NCI-H2227 (cell line): ENCODE data around the gene GPR137C.

Experiments
- DNase-seq: peaks from one replicate; lab custom pipeline; 2025; ENCODE audit not compliant: unreplicated experiment; lab: John Stamatoyannopoulos, UW

The GPR137C gene, protein sequence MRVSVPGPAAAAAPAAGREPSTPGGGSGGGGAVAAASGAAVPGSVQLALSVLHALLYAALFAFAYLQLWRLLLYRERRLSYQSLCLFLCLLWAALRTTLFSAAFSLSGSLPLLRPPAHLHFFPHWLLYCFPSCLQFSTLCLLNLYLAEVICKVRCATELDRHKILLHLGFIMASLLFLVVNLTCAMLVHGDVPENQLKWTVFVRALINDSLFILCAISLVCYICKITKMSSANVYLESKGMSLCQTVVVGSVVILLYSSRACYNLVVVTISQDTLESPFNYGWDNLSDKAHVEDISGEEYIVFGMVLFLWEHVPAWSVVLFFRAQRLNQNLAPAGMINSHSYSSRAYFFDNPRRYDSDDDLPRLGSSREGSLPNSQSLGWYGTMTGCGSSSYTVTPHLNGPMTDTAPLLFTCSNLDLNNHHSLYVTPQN

DNA sequence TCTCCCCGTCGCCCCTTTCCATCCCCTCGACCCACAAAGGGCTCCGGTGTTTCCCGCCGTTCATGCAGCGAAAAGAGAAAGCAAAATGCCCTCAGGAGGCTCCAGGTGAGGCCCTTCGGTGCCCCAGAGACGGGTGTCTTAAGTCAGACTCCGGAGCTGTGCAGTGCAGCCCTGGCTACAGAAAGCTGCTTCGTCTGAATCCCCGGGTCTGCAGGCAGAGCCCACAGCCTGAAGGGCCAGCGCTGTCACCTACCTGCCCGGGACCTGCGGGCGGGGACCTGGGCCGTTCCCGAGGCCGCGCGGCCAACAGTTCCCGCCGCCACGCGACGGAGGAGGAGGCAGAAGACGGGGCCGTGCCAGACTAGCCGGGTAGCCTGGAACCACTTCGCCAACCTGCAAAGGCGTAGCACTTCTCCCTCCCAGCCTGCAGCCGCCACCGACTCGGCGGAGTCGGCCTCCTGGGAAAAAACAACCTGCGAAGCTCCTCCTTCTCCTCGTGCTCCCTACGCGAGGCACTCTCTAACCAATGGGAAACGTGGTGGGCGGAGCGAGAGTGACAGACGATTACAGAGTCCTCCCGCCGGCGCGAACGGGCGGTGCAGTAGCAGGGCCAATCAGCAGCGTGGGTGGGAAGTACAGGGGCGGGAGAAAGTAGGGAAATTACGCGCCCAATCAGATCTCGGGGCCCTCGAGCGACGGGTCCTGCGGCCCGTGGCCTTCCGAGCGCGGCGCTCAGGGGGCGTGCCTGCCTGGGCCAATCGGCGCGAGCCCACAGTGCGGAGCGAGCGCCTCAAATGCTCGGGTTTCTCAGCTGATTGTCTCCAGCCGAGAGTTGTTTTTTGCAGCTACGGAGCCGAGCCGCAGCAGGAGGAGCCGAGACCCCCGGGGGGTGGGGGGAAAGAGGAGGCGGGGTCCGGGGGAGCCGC lies at the start of gene GPR137C, which contains the start of gene TXNDC16:
TSS of gene GPR137C (plus strand) at position 774 of the 926 bp plus-strand sequence. CDS start 312 bp downstream, outside the sequence.
TSS of gene TXNDC16 (minus strand) at position 443 of the 926 bp plus-strand sequence. CDS start 8,948 bp downstream, outside the sequence.
- peak; percentile 99 for DNase-seq

DNA sequence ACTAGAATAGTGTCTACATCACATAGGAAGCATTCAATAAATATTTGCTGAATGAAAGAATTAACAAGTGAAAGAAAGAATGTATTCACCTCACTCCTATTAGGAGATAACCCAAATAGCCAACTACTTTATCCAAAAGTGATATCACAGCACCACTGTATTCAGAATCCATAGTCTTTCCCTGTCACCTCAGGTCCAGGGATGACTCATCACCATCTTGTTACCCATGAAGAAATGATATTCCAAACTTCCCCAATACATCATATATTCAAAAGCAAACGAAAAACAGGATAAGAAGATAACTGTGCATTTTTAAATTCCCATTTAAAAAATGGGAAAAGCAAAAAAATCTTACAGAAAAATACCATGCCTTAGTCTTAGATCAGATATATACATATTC lies 39.4 kb upstream of the GPR137C start:
- DNase-seq = no peak

DNA sequence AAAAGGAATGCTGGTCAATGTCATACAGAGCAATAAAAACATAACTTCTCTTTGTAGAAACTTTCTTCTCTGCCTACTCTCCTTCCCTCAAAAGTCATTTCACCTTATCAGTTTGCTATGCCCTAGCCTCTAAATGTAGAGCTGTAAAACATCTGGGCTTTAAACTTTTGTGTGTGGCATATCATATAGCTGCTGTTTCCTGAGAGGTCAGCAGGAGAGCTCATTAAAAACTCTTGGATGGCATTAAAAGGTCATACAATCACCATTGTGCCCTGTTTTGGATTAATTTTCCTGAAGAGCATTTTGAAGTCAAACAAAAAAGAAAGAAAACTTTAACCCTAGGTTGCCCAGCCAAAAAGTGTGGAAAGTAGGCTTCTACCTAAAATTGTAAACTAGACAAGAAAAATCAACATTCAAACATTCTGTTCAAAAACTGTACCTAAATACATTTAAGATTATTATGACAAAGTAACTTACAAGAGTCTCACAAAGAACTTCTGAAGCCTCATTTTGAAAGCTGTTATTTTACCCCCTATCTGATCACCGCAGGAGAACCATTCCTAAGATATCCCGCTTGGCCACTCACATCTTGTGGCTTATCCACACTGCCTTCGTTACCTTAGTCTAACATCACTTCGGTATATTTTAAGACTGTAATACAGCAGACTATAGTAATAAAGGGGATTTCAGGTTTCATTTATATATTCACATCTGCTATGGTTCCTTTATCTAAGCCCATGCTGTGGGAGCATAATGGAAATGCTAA lies 38.4 kb upstream of the GPR137C start:
- DNase-seq = no peak

GRCh38 chr14:52522033-52522432 lies 30.6 kb upstream of the GPR137C start:
- no peak for DNase-seq

GRCh38 chr14:52522581-52523345 lies 29.9 kb upstream of the GPR137C start:
- DNase-seq = no peak

DNA sequence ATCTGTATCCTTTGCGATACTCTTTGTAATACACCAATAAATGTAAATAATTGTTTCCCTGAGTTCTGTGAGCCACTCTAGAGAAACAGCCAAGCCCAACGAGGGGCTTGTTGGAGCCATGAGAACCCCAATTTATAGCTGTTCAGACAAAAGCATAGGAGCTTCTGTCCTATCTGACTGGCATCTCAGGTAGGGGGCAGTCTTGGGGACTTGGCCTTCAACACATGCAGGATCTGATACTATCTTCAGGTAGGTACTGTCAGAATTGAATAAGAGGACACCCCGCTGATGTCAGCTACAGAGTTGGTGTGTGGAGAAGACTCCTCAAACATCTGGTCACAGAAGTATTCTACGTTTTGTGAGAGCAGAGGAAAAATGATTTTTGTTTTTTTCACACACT lies 25.6 kb upstream of the GPR137C start:
- no peak for DNase-seq

GRCh38 chr14:52531481-52531880 lies 21.2 kb upstream of the GPR137C start:
- DNase-seq = no peak

GRCh38 chr14:52536269-52536668 lies 16.4 kb upstream of the GPR137C start:
- no peak for DNase-seq

DNA sequence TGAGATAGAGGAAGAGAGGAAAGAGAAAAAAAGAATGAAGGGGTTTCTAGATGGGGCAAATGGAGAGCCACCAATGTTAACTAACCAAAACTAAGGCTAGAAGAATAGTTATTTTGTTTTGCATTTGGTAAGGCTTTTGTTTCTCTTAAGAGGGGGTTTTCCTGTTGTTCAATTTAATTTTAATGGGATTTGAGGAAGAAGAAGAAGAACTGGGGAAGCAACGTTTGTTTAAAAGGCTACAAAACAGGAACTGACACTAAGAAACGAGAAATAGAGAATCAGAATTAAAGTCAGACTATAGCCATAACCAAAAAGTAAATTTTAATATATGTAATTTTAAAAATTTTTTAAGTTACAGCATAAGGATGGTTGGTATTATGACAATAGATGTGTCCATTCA lies 14.0 kb upstream of the GPR137C start:
- DNase-seq = no peak

DNA sequence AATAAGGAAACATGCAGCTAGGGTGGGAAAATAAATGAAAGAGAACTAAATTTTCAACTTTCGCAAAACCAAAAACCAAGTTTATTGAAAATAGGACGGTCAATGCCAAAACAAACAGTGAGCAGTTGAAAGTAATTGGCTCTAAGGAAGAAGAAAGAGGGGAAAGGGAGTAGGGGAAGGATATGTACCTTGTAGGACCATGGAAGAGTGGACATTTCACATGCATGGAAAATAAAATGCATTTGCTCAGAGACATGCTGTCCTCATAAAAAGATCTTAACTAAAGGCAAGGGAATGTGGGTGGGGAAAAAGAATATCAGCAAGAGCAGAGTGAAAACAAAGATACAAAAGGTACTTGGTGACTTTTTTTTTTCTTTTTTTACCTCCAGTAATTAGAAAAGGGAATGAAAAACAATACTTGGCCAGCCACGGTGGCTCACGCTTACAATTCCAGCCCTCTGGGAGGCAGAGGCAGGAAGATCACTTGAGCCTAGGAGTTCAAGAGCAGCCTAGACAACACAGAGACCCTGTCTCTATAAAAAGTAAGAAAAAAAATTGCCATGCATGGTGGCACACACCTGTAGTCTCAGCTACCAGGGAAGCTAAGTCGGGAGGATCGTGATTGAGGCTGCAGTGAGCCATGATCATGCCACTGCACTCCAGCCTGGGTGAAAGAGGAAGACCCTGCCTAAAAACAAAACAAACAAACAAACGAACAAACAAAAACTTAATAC lies 6.9 kb upstream of the GPR137C start:
- DNase-seq = no peak

GRCh38 chr14:52546318-52546670 lies 6.3 kb upstream of the GPR137C start:
- no peak for DNase-seq

GRCh38 chr14:52547027-52547426 lies 5.6 kb upstream of the GPR137C start:
- no peak for DNase-seq

DNA sequence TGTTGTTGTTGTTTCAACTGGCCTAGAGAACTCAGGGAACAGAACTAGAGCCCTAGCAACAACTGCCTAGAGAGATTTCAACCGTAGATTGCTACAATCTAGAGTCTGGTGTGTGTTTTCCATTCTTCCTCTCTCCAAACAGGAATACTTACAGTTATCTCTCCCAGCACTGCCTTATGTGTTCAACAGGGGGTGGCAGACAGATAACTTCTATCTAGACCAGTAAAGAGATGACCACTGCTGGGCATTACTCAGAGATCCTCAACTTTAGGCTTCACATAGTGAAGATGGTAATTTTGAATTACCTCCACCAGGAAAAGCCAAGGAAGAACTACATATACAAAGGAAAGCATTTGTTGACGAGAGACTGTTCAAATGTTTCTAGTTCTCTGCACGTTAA lies 5.1 kb upstream of the GPR137C start:
- no peak for DNase-seq

- DNase-seq = no peak
Observed at GRCh38 chr14:52550661-52551060, 2.0 kb upstream of the GPR137C start.

DNA sequence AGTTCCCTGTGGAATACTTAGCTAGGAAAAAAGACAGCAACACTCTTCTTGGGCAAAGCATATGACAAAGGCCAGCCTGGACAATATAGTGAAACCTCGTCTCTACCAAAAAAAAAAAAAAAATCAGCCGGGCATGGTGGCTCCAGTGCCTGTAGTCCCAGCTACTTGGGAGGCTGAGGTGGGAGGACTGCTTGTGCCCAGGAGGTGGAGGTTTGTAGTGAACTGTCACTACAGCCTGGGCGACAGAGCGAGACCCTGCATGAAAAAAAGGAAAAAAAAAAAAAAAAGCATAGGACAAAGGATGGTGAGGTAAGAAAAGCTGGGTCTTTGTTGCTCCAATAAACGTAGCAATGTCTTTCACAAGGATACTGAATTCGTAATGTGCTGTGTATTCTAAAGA lies 1.4 kb upstream of the GPR137C start:
- no peak for DNase-seq

- peak; percentile 58 for DNase-seq
Observed at GRCh38 chr14:52551696-52552062, 957 bp upstream of the GPR137C start.

DNA sequence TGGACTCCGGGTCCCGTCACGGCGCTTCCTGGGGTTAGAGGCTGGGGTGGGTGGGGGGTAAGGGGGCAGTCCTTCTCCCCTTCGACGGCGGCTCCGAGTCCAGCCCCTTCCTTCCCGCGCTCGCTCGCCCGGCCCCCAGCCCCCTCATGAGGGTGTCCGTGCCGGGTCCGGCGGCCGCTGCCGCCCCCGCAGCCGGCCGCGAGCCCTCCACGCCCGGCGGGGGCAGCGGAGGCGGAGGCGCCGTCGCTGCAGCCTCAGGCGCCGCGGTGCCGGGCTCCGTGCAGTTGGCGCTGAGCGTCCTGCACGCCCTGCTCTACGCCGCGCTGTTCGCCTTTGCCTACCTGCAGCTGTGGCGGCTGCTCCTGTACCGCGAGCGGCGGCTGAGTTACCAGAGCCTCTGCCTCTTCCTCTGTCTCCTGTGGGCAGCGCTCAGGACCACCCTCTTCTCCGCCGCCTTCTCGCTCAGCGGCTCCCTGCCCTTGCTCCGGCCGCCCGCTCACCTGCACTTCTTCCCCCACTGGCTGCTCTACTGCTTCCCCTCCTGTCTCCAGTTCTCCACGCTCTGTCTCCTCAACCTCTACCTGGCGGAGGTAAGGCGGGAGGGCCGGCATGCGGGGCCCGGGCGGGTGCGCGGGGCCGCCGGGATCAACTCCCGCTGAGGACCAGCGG lies 500 bp downstream of the GPR137C start:
- peak; percentile 72 for DNase-seq

- DNase-seq = peak; percentile 81
Observed at GRCh38 chr14:52553671-52554575, 1.3 kb downstream of the GPR137C start.
